Mesodermal cell (in vitro differentiated cells): Measurements from ENCODE around the gene TRERF1.

Experiments
- H3K27ac ChIP-seq: 2 replicates; pipeline ENCODE4 v1.7.0; 2013; ENCODE audit warnings: mild to moderate bottlenecking, low read depth, low read length, moderate library complexity; ENCODE audit not compliant: severe bottlenecking
- H3K36me3 ChIP-seq: 2 replicates; pipeline ENCODE4 v1.7.1; 2013; ENCODE audit warnings: mild to moderate bottlenecking, low read length, moderate library complexity; ENCODE audit not compliant: control insufficient read depth, insufficient read depth
- H3K4me1 ChIP-seq: one replicate; pipeline ENCODE4 v1.7.1; 2013; ENCODE audit warnings: mild to moderate bottlenecking, low read length; ENCODE audit not compliant: insufficient read depth, control insufficient read depth, poor library complexity, severe bottlenecking
- H3K4me3 ChIP-seq: 2 replicates; pipeline ENCODE4 v1.7.0; 2013; ENCODE audit warnings: low read length, control low read depth, mild to moderate bottlenecking; ENCODE audit not compliant: insufficient read depth, poor library complexity, severe bottlenecking; ENCODE audit errors: extremely low read depth
- H3K9me3 ChIP-seq: 2 replicates; pipeline ENCODE4 v1.7.1; 2013; ENCODE audit warnings: mild to moderate bottlenecking, low read length, moderate library complexity; ENCODE audit not compliant: control insufficient read depth
- WGBS, 2 experiments: methylation state at CpG; one replicate each; pipeline ENCODE4 v1.1.5; 2013; ENCODE audit warnings: missing lambda C conversion rate in 2 of 2; ENCODE audit not compliant: insufficient coverage in 2 of 2; 5-methylcytosine and 5-hydroxymethylcytosine counted together

The TRERF1 gene

DNA sequence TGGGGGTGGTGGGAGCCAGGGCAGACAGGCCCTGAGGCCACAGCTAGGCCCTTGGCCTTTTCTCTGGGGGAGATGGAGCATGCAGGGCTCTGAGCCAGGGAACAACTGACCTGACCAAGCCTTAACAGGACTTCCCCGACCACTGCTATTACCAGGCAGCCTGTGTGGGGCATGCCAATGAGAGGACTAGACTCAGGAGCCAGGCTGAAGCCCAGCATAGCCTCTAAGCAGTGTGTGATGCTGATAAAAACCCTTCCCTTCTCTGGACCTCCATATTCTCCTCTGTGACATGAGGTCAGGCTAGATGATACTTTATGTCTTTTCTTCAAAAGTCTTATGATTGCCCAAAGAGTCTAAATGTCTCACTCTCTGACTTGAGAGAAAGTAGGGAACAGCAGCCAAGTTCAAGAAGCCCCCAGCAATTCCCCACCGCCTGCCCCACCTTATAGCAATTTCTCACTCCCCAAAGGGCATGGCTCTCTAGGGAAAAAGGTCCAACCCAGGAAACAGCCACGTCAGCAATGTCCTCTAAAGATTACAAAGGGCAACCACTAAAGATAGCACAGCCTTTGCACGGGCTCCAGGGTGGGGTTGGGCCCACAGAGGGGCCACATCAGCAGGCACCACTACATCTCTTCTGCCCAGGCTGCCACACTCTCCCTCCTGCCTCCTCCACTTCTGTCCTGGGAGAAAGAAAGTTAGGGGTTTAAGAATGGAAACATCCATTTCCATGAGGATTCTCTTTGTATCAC, 71.3 kb downstream of the TRERF1 start:
- H3K36me3 ChIP-seq, result no peaks in the 10 kb centered on the region
- no peaks in the 10 kb centered on the region for H3K4me1 ChIP-seq
- H3K4me3 ChIP-seq, result no peak overlapping the region
- no peak overlapping the region for H3K27ac ChIP-seq
- 90 to 100% methylated on average over 1 to 2 of the region's 4 CpGs for WGBS, 2 experiments
- no peaks in the 10 kb centered on the region for H3K9me3 ChIP-seq

DNA sequence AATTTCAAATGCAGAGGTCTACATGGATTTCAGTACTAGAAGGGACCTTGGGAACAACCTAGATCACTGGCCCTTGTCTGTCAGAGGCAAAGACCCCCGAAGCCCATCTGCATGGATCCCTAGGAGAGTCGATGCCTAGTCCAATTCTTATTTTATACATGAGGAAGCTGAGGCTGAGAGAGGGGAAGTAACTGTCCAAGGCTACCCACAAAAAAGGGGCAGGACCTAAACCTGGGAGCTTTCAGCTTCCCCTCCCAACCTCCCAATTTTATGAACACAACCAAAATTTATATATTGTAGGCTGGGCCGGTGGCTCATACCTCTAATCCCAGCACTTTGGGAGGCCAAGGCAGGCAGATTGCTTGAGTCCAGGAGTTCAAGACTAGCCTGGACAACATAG, 73.2 kb downstream of the TRERF1 start:
- WGBS, 2 experiments, result 86 to 100% methylated on average over 2 of the region's 3 CpGs
- H3K9me3 ChIP-seq, result no peaks in the 10 kb centered on the region
- no peaks in the 10 kb centered on the region for H3K36me3 ChIP-seq
- H3K27ac ChIP-seq, result no peak overlapping the region
- no peak overlapping the region for H3K4me3 ChIP-seq
- peaks cover 3% of the 10 kb centered on the region for H3K4me1 ChIP-seq

DNA sequence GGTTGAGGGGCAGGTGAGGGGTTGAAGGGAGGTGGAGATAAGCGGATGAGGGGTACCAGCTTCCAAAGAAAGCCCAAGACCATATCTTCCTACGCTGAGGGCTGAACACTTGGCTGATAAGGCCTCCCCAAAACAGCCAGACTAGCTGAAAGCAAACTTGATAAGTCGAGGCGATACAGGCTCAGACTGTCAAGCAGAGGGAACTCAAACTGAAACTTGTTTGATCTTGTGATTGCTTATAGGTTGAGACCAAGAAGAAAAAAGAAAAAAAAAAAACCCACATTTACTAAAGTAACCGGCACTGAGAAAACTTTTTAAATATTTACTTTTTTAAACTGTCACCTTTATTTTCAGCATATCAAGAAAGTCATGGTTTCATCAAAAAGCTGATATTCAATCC, 73.6 kb downstream of the TRERF1 start:
- WGBS, 2 experiments, result 97 to 100% methylated on average over 2 to 4 of the region's 5 CpGs
- Histone ChIP-seq H3K4me1 (peaks cover 3% of the 10 kb centered on the region), H3K27ac (no peak overlapping the region), H3K9me3 (no peaks in the 10 kb centered on the region), H3K4me3 (no peak overlapping the region), H3K36me3 (no peaks in the 10 kb centered on the region)

DNA sequence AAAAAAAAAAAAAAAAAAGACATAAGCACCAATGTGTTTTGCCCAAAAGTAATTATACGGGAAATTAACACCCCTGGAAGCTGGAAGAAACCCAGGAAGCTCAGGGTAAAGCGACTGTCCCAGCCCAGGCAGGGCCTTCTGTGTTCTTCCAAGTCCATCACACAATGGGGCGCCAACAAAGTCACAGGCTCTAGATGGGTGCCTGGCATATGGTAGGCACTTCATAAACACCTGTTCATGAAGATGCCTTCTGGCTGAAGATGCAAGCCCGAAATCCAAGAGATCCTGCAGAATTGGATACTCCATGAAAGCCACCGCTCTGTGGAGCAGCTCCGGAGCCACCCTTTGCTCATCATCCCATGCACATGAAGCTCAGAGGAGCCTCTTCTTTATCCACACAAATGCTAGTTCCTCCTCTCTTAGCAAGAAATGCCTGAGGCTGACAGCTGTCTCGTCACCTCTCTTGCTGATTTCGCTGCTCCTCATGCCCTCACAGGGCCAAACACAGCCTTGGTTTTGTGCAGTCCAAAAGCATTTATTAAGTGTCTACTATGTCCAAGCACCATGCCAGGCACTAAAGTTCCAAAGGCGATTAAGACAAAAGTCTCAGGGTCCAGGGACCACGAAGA, 76.6 kb downstream of the TRERF1 start:
- Histone ChIP-seq H3K27ac (no peak overlapping the region), H3K4me1 (peaks cover 3% of the 10 kb centered on the region), H3K36me3 (no peaks in the 10 kb centered on the region), H3K9me3 (no peaks in the 10 kb centered on the region), H3K4me3 (no peak overlapping the region)
- WGBS, 2 experiments, result 91 to 94% methylated on average over 9 to 10 of the region's 10 CpGs

DNA sequence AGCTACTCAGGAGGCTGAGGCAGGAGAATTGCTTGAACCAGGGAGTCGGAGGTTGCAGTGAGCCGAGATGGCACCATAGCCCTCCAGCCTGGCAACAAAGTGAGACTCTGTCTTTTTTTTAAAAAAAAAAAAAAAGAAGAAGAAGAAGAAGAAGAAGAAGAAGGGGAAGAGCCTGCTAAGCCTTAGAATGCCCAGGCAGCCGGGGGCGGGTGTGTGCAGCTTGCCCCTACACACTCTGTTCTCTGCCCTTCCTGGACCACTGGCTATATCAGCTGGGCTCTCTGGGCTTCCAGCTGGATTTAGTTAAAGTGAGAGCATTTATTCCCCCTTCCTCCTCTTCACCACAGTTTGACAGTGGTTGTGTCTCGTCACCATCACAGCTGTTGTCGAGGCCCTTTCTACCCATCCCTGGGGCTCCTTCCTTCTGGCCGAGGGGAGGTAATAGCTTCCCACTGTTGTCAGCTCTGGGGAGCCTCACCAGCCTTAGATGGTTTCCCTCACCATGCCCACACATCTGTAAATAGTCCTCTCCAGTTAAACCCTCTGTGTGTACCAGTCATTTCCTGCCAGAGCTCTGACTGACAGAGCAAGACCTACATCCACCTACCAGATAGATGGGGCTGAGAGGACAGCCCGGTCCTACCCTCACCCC, 77.6 kb downstream of the TRERF1 start:
- 93 to 95% methylated on average over 4 to 6 of the region's 8 CpGs for WGBS, 2 experiments
- H3K27ac ChIP-seq, result no peak overlapping the region
- no peaks in the 10 kb centered on the region for H3K36me3 ChIP-seq
- no peaks in the 10 kb centered on the region for H3K9me3 ChIP-seq
- H3K4me3 ChIP-seq, result no peak overlapping the region
- H3K4me1 ChIP-seq, result peaks cover 3% of the 10 kb centered on the region

DNA sequence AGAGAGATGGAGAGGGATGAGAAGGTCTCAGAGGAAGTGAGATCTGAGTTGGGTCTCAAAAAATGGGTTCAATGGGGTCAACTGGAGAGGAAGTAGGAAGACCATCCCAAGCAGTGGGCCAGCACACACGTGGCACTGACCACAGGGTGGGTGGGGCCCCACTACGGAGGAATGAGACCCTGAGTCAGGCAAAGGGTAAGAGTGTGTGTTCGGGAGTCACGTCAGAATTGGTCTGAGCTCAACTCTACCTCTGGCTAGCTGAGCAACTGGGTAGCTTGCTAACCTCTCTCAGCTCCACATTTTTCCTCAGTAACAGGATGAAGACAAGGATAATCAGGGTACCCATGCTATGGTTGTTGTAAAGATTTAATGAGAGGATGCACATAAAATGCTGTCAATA, 79.0 kb downstream of the TRERF1 start:
- Histone ChIP-seq H3K4me3 (no peak overlapping the region), H3K36me3 (no peaks in the 10 kb centered on the region), H3K4me1 (peaks cover 3% of the 10 kb centered on the region), H3K27ac (no peak overlapping the region), H3K9me3 (no peaks in the 10 kb centered on the region)
- 88 to 89% methylated on average over 1 of the region's 4 CpGs for WGBS, 2 experiments

DNA sequence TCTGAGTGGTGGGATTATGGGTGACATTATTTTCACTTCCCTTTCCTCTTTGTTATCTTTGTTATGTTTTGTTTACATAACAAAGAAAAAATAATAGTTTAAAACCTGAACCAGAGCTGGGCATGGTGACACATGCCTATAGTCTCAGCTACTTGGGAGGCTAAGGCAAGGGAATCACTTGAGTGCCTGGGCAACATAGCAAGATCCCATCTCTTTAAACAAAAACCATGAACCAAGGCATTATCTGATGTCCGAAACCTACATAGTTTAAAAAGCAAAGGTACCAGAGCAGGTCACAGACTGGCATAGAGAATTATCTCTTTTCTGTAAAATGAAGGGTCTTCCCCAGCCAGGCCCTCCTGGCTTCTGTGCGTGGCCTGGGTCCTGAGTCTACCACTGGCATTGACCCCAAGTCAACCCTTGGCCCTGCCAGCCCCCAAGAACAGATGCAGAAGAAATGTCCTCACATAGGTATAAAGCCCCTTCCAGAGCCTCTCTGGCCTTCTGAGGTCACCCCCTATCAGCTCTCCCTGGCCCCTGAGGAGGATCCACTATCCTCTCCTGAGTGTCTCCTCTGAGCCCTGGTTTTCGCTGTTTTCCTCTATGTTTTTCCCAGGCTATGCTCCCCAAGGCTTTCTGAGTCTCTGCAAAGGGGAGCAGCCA, 81.3 kb downstream of the TRERF1 start:
- H3K9me3 ChIP-seq, result no peaks in the 10 kb centered on the region

DNA sequence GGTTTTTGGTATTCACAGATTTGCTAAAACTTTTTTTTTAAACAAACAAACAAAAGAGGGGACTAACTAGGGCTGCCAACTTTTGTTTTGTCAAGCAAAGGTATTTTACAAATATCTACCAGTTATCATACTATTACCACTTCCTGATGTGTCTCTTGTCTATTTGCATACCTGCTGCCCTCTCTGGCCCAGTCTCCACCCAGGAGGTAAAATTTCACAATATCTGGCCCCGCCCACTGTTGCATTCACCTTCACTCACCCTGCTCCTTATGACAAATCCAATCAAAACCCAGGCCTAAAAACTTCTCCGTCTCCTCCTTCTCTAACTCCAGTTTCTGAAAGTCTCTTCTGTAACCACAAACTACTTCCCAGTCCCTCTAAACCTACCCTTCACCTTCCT, 82.2 kb downstream of the TRERF1 start:
- Histone ChIP-seq H3K4me3 (no peak overlapping the region), H3K4me1 (peaks cover 7% of the 10 kb centered on the region), H3K36me3 (no peaks in the 10 kb centered on the region), H3K9me3 (no peaks in the 10 kb centered on the region), H3K27ac (no peak overlapping the region)
- 89 to 100% methylated on average over 1 to 2 of the region's 2 CpGs for WGBS, 2 experiments

More for the DNA sequence above, 81.3 kb downstream of the TRERF1 start:
- Histone ChIP-seq H3K36me3 (no peaks in the 10 kb centered on the region), H3K27ac (no peak overlapping the region), H3K4me1 (peaks cover 7% of the 10 kb centered on the region), H3K4me3 (no peak overlapping the region)
- 95 to 100% methylated on average over 2 of the region's 3 CpGs for WGBS, 2 experiments

DNA sequence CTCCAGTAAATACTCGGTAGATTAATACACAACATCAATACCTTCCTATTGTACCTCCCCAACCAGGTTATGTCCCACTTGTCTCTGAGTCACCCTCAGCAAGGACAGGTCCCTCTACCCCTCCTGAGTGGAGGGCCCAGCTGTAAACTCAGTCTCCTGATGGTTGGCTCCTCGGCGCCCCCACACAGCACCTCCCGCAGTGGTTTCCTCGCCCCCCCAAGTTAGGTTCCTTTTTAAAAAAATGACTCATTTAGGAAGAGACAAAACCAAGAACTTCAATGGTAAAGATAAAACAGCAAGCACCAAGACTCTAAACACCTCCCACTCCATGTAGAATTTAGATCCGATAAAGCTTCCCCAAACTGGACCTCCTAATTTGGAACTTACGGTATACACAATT, 83.5 kb downstream of the TRERF1 start:
- H3K9me3 ChIP-seq, result no peaks in the 10 kb centered on the region
- 100% methylated on average over 1 to 3 of the region's 7 CpGs for WGBS, 2 experiments
- no peaks in the 10 kb centered on the region for H3K36me3 ChIP-seq
- no peak overlapping the region for H3K4me3 ChIP-seq
- no peak overlapping the region for H3K27ac ChIP-seq
- peaks cover 4% of the 10 kb centered on the region for H3K4me1 ChIP-seq

DNA sequence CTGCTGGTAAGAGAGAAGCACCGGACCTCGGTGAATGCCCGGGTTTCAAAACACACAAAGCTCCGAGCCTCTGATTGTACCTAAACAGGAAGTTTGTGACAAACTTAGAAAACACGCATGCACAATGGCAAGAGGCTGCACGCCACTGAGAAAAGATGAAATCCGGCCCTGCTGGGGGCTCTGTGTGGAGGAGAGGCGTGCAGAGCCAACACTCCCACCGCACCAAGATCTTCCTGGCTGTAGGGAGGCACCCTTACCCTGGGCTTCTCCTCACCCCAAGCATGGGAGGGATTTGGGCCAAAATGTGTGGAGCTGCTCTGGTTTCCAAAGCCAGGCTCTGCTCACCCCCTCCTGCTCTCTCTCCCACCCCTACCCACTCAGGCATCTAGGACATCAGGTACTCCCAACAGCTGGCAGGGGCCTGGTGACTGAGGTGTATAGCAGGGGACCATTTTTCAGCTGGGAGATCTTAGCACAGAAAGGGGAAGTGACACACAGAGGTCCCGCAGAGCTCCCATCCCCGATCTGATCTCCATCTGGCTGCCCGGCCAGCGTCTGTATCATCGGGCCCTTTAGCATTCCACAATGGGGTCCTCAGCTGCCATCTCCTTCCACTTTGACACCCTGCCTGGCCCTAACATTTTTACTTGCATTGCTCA, 84.2 kb downstream of the TRERF1 start:
- Histone ChIP-seq H3K9me3 (no peaks in the 10 kb centered on the region), H3K4me3 (no peak overlapping the region), H3K4me1 (peaks cover 4% of the 10 kb centered on the region), H3K27ac (peak overlapping the region; percentile 53), H3K36me3 (no peaks in the 10 kb centered on the region)
- 91 to 92% methylated on average over 14 of the region's 14 CpGs for WGBS, 2 experiments
